Measurements from ENCODE around the gene CDK11B.
"Not testable (repeated sequence)": the region's sequence is repeated elsewhere in the genome, so short reads cannot be mapped to it uniquely, and the experiment has no call there.

The CDK11B gene

DNA sequence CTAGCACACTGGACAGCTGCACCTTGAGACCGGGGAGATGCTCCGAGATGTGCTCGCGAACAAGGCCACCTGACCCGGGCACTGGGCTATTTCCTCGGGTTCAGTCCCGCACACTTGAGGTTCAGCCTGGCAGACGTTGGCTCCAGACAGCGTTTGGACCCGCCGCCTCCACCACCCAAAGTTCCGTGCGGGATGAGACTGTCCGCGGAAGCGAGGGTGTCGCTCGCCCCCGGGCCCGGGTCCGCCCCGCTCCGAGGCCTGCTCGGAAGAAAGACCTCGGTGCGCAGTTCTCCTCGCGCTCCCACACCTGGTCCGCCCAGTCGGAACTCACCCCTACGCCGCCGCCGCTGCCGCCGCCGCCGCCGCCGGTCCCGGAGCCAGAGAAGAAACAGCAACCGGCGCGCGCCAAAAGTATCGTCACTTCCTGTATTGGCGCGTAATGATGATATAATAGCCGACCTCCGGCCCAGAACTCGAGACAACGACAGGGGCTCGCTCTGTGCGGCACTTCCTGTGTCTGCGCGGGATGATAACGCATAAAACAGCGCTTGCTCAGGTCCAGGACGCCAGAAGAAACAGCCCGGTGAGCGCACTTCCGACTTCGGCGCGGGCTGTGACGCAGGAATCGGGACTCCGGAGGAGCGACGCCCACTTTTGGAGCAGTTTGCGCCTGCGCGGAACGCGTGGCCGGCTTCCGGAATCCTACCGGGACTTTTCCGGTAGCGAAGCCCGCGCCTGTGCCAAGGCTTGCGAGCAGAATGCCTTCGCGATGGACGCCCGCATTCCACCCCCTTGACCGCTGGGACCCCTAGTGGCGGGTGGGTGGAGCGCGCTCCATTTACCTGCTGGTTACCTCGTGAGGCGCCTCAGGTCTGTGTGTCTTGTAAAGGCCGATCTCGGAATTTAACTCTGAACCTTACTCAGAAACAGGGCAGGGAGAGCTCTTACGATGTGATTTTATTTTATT is at the start of gene CDK11B:
CDK11B (minus strand) TSS at position 422 of the 967 bp plus-strand sequence. CDS start 1,519 bp downstream, outside the sequence.
- DNase-seq: peak; percentile 99

DNA sequence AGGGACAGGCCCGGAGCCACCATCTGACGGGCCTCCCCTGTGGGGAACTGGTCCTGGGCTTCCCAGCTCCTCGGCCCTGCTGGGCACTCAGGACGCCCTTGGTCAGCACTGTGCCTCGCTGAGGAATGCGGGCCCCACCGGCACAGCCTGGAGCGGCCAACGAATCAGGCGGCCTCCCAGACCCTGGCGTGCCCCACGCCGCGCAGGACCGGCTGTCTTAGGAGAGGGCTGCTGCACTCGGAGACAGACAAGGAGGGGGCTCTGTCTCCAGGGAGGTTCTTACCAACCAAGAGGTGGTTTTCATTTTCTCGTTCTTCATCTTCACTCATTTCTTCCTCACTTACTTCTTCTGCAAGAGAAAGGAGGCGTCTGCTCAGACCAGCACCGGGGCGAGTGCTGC is 49.1 kb upstream of the CDK11B start:
- not testable (repeated sequence) for DNase-seq

DNA sequence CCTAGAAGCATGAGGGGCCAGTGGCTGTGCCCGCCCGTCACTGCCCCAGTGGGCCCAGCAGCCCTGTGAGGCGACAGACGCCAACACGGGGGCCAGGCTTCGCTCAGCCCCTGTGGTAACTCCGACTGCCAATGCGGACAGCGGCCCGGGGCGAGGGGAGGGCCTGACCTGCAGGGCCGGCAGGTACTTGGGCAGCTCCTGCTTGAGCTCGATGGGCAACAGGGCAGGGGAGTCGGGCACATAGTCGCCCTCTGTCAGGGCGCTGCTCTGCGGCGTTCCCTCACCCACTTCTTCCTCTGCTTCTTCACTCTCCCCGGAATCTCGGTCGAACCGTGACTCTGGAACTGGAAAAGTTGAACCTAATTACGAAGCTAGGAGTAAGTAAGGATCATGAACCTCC is 48.4 kb upstream of the CDK11B start:
- not testable (repeated sequence) for DNase-seq

DNA sequence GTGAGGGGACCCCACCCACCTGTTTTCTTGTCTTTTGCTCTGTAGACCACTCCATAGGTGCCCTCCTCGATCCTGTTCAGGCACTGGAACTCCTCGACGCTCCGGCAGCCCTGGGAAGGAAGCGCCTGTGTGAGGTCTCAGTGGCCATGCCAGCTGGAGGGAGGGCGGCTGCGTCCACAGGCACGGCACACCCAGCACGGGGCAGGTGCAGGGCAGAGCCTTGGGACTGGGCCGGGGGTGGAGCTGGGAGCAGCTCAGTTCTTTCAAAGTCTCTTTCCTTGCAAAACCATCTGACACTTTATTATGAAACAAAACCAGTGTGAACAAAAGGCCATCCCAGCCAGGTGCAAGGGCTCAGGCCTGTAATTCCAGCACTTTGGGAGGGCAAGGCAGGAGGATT is 46.8 kb upstream of the CDK11B start:
- not testable (repeated sequence) for DNase-seq

DNA sequence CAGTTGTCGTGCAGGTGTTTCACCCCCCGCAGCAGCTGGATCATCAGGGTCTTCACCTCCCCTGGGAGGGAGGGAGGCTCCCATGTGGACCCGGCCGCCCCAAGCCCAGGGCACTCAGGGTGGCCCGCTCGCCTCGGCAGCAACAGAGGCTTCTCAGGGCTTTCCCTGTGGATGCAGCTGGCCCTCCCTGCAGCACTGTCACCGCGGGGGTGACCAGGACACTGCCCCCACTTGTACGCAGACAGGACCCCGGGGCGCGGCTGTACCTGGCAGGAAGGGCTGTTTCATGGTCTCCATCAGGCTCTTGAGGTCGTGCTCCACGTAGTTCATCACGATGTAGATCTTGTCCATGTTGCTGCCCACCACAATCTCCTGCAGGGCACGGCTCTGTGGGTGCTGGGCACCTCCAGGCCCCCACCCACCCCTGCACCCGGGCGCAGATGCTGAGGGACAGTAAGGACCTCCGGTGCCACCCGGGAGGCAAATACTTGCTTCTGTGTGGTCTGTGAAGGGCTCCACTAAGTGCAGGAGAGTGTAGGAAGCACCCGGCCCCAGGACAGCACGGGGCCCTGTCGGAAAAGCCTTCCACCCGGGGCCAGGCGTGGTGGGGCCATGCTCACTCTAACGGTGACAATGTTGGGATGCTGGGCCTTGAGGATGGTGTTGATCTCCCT is 45.6 kb upstream of the CDK11B start:
- not testable (repeated sequence) for DNase-seq

DNA sequence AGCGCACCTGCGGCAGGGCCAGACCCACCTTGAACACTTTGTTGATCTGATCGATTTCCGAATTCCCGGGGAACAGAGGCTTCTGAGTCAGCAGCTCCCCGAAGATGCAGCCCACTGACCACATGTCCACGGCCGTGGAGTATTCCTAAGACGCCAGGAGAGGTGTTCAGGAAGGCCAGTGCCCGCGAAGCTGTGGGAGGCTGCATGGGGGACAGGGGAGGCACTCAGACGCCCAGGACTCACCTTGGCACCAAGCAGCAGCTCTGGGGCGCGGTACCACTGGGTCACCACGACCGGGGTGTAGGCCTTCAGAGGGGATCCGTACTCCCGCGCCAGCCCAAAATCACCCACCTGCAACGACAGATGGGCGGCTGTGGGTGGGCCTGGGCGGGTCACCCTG is 45.0 kb upstream of the CDK11B start:
- no peak for DNase-seq

DNA sequence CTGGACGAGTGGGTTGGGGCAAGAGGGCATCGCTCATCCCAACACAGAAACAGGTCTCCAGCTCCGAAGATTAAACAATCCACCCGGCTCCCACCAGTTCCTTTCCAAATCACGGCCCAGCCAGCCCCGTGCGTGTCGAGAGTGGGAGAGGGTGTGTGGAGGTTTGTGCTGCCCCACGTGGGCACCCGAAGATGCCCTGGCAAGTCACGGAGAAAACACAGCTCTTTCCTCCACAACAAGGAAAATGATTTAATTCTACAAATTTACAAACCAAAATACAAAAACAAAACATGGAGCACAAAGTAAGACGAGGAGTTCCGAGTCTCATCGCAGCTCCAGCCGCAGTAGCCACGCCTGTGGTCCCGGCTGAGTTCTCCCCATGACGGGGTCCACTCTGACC is 43.7 kb upstream of the CDK11B start:
- DNase-seq: not testable (repeated sequence)

DNA sequence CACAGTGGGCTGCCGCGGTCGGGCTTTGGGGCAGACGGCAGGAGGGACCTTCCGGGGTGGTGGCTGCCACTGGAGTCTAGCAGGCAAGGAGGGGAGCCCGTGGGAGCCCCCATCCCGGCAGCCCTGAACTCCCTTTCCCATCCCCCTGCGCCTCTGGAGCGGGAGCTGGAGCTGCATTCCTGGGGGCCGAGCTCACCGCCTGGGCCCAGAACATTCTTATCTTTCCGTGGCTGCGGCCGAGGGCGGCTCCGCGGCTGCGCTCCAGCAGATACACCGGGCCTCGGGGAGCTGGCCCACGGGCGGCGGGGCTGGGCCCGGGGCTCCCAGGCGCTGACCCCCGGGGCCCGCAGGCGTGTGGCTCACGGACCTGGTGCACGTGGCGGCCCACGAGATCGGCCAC is 41.8 kb upstream of the CDK11B start:
- not testable (repeated sequence) for DNase-seq

DNA sequence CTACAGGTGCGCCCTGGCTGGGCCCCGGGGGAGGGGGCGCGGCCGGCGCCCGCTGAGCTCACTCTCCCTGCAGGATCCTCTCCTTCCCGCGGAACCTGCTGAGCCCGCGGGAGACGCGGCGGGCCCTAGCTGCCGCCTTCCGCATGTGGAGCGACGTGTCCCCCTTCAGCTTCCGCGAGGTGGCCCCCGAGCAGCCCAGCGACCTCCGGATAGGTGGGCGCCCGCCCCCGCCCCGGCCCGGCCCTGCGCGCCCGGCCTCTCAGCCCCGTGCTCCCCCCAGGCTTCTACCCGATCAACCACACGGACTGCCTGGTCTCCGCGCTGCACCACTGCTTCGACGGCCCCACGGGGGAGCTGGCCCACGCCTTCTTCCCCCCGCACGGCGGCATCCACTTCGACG is 41.3 kb upstream of the CDK11B start:
- DNase-seq: not testable (repeated sequence)

DNA sequence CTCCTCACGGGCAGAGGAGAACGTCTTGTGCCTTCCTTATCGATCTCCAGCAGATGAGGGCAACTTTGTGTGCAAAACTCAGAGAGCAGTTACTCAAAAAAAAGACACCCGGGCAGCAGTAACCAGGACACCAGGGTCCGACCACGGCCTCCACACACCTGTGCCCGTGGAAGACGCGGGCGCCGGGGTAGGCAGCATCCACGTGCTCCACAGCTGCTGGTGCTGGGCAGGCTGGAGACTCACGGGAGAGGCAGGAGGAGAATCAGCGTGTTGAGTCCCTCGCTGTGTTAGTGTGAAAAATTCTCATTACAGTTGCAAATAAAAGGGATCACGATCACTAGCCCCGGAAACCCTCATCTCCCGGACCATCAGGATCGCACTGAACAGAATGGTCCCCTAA is 40.3 kb upstream of the CDK11B start:
- peak; percentile 11 for DNase-seq

DNA sequence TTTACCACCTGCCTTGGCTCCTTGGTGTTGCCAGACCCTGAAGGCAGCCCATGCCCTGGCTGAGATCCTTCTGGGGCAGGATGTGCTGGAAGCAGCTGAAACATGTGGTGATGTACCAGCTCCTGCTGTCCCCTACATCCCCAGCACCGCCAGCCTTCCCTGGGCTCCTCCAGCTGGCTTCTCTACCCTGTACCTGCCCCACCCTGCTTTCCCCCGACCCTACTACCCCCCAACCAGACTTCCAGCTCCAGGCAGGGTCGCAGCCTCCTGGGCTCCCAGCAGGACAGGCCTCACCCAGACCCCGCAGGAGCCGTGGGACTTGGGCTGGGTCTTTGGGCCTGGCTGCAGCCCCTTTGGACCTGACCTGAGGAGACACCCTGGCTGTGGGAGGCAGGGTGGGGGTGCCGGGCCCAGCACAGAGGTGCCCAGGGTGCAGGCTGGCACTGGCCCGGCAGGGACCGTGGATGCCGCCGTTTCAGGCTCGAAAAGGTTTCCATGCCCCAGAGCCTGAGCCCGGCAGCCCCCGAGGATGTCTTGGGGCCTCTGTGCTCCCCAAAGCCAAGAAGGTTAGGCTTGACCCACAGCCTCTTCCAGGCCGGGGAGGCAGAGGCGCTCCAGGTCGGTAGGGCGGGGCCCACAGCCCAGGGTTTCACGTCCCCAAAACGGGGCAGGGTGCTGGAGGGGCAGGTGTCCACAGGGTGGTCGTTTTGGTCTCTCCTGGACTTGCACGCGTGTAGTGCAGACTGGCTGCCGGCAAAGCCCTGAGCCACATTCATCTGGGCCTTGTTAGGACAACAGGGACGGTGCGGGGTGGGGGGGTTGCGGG is 38.8 kb upstream of the CDK11B start:
- peak; percentile 20 for DNase-seq

DNA sequence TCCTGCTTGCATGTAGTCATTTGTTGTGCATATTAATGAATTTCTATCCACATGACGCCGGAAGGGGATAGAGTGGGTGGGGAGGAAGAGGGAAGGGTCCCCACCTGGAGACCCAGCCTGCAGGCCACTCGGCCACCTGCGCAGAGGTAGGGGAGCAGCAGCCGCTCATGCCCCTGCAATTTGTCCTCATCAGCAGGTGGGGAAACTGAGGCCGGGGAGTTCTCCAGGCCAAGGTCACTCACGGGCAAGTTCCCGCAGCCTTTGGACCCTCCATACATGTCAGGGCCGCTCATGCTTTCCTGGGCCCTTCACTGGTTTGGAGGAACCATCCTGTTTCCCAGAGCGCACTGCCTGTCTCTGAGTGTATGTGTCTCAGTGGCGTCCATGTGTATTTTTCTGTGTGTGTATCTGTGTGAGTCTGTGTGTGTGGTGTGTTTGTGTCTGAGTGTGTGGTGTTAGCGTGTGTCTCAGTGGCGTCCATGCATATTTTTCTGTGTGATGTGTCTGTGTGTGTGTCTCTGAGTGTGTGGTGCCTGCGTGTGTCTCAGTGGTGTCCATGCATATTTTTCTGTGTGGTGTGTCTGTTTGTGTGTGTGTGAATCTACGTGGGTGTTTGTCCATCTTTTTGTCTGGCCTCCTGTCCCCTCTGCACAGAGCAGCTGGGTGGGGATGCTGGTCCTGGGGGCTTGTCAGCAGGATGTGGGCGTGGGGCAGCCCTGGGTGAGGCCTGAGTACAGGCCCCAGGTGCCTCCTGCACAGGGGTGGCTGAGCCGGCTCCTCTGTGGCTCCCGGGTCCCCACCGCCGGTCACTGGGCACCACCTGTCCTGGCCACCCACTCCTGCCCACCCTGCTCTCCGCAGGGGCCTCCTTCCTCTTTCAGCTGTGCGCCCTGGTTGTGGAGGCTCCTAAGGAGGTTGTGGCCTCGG is 37.9 kb upstream of the CDK11B start:
- DNase-seq: peak; percentile 25

DNA sequence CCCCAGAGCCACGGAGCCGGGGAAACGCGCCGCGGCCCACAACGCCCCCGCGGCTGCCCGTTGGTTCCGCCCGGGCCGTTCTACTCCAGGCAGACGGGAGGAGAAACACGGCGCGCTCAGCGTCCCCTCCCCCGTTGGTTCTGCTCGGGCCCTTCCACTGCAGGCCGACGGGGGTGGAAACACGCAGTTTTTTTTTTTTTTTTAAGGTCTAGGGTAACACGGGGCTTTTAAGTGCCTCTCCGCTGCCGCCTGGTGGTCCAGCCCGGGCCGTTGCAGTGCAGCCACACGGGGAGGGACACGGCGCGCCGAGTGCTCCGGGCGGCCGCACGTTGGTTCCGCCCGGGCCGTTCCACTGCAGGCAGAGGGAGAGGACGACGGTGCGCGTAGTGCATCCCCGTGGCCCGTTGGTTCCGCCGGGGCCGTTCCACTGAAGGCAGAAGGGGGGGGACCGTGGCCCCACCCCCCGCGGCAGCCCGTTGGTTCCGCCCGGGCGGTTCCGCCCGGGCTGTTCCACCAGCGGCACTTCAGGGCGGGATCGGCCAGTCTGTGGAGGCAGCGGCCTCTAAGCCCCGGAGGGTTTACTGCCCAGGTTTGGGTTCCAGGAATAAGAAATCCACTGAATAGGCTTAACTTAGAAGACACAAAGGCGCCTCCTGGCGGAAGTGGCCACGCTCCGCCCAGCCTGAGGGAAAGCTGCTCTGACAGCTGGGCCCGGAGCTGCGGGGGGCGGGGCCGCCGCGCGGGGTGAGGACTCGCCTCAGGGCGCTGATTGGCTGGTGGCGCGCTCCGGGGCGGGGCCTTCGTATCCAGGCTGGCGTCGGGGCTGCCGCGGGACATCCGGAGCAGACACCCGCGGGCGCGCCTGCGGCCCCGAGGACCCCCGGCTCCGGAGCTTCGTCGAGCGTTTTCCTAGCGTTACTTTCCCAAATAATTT is 34.2 kb upstream of the CDK11B start, which contains the start of gene SLC35E2B:
SLC35E2B (minus strand) TSS at position 82 of the 934 bp plus-strand sequence. CDS start 16,096 bp downstream, outside the sequence.
- DNase-seq: peak; percentile 90

DNA sequence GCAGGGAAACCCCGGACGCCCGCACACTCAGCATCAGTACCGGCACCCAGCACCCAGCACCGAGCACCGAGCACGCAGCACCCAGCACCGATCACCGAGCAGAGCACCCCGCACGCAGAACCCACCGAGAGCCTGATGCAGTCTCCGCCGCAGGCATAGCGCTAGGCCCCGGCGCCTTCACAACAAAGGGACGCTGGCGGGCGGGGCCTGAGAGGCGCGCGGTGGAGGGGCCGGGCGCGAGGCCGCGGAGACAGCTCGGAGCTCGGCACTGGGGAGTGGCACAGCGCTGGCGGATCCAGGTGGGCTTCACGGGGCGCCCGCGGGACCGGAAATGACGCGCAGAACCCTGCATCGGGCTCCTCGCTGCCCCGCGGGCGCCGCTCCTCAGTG is 33.5 kb upstream of the CDK11B start:
- DNase-seq: peak; percentile 65

DNA sequence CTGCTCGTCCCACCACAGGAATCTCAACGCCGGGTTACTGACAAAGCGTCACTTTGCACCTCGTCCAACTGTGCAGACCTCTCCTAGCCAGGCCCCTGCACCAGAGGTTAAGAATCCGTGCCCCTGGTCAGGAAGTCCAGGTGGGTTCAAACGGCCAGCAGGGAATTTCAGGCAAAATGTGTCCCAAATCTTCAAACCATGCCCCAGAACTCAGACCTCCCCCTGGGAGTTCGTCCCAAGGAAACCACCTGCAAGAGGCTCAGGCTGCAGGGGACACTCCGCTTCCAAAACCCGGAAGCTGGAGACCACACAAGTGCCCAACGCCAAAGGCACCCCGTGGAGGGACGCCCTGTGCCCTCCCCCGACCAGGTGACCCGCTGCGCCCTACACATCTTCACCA is 32.6 kb upstream of the CDK11B start:
- not testable (repeated sequence) for DNase-seq

DNA sequence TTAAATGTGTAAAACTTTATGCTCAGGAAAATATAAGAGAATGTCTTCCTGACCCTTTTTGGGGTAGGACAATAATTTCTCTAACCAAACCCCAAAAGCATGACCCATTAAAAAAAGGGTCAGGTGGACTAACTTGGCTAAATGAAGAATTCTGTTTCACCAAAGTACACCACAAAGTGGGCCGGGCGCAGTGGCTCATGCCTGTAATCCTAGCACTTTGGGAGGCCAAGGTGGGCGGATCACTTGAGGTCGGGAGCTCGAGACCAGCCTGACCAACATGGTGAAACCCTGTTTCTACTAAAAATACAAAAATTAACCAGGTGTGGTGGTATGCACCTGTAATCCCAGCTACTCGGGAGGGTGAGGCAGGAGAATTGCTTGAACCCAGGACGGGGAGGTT is 30.7 kb upstream of the CDK11B start:
- DNase-seq: not testable (repeated sequence)

DNA sequence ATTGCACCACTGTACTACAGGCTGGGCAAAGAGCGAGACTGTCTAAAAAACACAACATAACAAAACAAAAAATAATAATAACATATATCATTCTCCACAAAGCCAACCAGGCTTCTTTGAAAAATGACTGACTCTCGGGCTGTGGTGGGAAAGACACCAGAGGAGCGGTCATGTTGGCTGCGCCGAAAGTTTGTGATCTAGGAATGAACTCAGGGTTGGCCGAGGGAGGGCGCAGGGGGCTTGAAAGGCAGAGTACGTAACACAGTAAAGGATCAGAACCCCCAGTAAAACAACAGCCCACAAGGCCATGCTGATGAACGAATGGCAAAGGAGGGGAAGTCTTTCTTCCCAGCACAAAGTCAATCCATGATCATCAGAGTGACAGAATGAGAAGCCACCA is 29.0 kb upstream of the CDK11B start:
- DNase-seq: no peak

DNA sequence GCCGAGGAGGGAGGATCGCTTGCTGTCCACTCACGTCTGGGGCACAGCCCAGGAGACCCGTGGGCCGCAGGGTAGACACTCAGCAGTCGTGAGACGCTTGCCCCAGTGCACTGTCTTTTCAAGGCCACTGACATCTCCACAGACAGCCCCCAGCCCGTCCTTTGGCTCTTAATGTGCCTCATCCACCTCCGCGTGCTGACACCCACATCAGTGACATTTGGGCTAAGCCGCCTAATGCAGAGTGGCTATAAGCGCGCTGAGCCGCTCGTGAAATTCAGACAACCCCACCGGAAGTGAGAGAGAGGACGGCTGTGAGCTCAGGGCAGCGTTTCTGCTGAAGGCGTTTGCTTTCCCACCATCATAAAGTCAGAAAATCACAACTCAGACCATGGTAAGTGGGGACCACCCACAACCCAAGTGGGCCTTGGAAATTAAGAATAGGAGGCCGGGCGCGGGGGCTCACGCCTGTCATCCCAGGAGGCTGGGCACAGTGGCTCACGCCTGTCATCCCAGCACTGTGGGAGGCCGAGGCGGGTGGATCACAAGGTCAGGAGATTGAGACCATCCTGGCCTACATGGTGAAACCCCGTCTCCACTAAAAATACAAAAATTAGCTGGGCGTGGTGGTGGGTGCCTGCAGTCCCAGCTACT is 25.4 kb upstream of the CDK11B start:
- no peak for DNase-seq

DNA sequence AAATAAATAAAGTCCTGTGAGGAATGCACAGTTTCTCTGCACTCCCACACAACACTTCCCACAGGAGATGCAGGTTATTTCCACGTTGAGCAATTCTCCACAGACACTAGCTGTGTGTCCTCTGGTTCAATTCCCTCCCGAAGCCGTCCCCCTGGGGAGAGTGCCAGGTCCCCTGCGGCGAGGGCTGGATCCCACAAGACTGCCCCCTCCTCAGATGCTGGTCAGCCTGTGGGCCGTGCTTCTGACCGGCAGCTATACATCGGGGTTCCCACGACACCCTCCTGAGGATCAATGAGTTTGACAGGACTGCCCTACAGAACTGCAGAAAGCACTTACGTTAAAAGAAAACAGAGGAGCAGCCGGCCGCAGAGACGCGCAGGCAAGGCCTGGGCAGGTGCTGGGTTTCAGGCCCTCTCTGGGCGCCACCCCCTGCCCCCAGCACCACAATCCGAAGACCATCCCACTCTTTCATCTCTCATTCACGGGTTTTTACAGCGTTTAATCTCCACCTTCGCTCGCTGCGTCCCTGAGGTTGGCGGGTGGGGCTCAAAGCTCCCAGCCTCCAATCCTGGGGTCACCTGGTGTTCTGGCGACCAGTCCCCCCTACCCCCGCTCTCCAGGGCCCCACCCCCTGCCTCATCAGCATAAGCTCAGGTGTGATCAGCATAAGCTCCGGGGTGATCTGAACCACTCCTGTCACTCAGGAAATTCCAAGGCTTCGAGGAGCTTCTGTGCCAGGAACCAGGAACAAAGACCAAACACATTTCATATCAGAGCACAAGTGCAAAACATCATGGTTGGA is 24.5 kb upstream of the CDK11B start:
- peak; percentile 28 for DNase-seq

All from left hindlimb (tissue), 1 donor.